ENCODE data around the gene DISP2.

The DISP2 gene

GRCh38 chr15:40325188-40325587, 32.8 kb upstream of the DISP2 start:
- DNase-seq: peak in 1 of 56 donors; percentile 5

GRCh38 chr15:40325700-40326099, 32.3 kb upstream of the DISP2 start:
- DNase-seq: no peak

GRCh38 chr15:40327457-40327856, 30.6 kb upstream of the DISP2 start:
- DNase-seq: no peak

- DNase-seq: no peak
These were observed 29.8 kb upstream of the DISP2 start for GRCh38 chr15:40328176-40328575.

- DNase-seq: no peak
These were observed 29.3 kb upstream of the DISP2 start for GRCh38 chr15:40328751-40329150.

GRCh38 chr15:40329804-40330203, 28.2 kb upstream of the DISP2 start:
- DNase-seq: no peak

- DNase-seq: peak in 12 of 56 donors; percentile 8 to 46 (median 23)
These were observed 27.6 kb upstream of the DISP2 start for GRCh38 chr15:40330368-40330836.

GRCh38 chr15:40331026-40331425, 27.0 kb upstream of the DISP2 start:
- no peak for DNase-seq

GRCh38 chr15:40331637-40332036, 26.4 kb upstream of the DISP2 start:
- DNase-seq: no peak

- no peak for DNase-seq
These were observed 25.8 kb upstream of the DISP2 start for GRCh38 chr15:40332113-40332781.

- peak in 29 of 56 donors; percentile 7 to 74 (median 25) for DNase-seq
These were observed 24.0 kb upstream of the DISP2 start for GRCh38 chr15:40333922-40334492.

GRCh38 chr15:40334541-40334940, 23.5 kb upstream of the DISP2 start:
- no peak for DNase-seq

- DNase-seq: peak in 1 of 56 donors; percentile 11
These were observed 22.9 kb upstream of the DISP2 start for GRCh38 chr15:40334941-40335795.

GRCh38 chr15:40335938-40336743, 21.9 kb upstream of the DISP2 start:
- no peak for DNase-seq

GRCh38 chr15:40336744-40337122, 21.3 kb upstream of the DISP2 start:
- peak in 3 of 56 donors; percentile 11 to 28 (median 15) for DNase-seq

- DNase-seq: peak in 1 of 56 donors; percentile 20
These were observed 20.4 kb upstream of the DISP2 start for GRCh38 chr15:40337597-40337996.

- DNase-seq: peak in 45 of 56 donors; percentile 13 to 77 (median 38)
These were observed 19.9 kb upstream of the DISP2 start for GRCh38 chr15:40338041-40338657.

GRCh38 chr15:40338921-40339620, 18.9 kb upstream of the DISP2 start:
- peak in 47 of 56 donors; percentile 15 to 80 (median 59) for DNase-seq

- DNase-seq: peak in 3 of 56 donors; percentile 39 to 53 (median 43)
These were observed 18.4 kb upstream of the DISP2 start for GRCh38 chr15:40339621-40339945.
